Measurements from ENCODE around the gene STARD7. TPM values are rescaled to one million over a fixed set of nuclear protein-coding genes. Genes with fewer than 3 reads are reported as not detected.

Gene STARD7
- total RNA-seq, 4 donors from 2014 or later, result 69.4 to 92.4 (median 76.8) TPM

DNA sequence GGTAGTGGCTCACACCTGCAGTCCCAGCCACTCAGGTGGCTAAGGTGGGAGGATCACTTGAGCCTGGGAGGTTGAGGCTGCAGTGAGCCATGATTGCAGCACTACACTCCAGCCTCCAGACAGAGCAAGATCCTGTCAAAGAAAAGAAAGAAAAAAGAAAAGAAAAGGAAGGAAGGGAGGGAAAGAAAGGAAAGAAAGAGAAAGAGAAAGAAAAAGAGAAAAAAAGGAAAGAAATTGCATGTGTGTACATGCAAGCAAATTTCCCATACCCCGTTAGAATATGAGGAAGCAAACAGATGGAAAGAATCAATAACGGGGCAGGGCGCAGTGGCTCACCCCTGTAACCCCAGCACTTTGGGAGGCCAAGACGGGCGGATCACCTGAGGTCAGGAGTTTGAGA lies 39.3 kb upstream of the STARD7 start:
- 68% methylated on average over 5 of the region's 5 CpGs for WGBS
- no peaks in the 10 kb centered on the region for H3K9me3 ChIP-seq

DNA sequence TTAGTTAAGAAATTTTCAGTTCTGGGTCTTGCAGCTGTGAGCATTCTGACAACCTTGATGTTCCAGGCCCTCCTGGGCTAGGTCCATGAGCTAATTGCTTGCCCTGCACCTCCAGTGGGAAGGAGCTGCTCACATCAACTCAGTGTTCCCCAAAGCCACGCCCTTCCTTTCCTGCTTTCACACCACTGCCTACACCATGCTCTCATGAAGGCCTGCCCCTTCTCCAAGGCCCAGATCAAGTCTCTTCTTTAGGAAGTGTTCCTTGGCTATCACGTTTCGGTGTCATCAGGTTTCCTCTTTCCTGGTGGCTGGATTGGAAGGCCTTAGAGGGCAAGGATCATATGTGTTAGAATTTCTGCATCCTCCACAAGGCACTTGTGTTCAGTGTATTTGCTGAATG lies 38.4 kb upstream of the STARD7 start:
- Histone ChIP-seq H3K27me3 (no peaks in the 10 kb centered on the region), H3K36me3 (peaks cover 6% of the 10 kb centered on the region), H3K4me3 (no peak overlapping the region), H3K27ac (no peak overlapping the region), H3K9me3 (no peaks in the 10 kb centered on the region), H3K4me1 (peaks cover 34% of the 10 kb centered on the region)
- no peak for DNase-seq (ENCODE audit: low spot score in 2 of 2)
- TF ChIP-seq EP300 (IDR thresholded peaks at IDR 0.05), result no peak
- TF ChIP-seq POLR2AphosphoS5 (IDR thresholded peaks at IDR 0.05), result no peak
- no peak for TF ChIP-seq POLR2A (IDR thresholded peaks at IDR 0.05)
- TF ChIP-seq, protein P1, sequence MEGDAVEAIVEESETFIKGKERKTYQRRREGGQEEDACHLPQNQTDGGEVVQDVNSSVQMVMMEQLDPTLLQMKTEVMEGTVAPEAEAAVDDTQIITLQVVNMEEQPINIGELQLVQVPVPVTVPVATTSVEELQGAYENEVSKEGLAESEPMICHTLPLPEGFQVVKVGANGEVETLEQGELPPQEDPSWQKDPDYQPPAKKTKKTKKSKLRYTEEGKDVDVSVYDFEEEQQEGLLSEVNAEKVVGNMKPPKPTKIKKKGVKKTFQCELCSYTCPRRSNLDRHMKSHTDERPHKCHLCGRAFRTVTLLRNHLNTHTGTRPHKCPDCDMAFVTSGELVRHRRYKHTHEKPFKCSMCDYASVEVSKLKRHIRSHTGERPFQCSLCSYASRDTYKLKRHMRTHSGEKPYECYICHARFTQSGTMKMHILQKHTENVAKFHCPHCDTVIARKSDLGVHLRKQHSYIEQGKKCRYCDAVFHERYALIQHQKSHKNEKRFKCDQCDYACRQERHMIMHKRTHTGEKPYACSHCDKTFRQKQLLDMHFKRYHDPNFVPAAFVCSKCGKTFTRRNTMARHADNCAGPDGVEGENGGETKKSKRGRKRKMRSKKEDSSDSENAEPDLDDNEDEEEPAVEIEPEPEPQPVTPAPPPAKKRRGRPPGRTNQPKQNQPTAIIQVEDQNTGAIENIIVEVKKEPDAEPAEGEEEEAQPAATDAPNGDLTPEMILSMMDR (IDR thresholded peaks at IDR 0.05), result no peak
- WGBS, result 84% methylated on average over 3 of the region's 3 CpGs

More for the DNA sequence above, 39.3 kb upstream of the STARD7 start:
- H3K36me3 ChIP-seq, result peaks cover 15% of the 10 kb centered on the region
- no peak overlapping the region for H3K4me3 ChIP-seq
- TF ChIP-seq POLR2A (IDR thresholded peaks at IDR 0.05) (no peak), POLR2AphosphoS5 (IDR thresholded peaks at IDR 0.05) (no peak), EP300 (IDR thresholded peaks at IDR 0.05) (no peak)
- TF ChIP-seq, protein P1 (IDR thresholded peaks at IDR 0.05), result no peak
- no peaks in the 10 kb centered on the region for H3K27me3 ChIP-seq
- H3K27ac ChIP-seq, result no peak overlapping the region
- DNase-seq (ENCODE audit: low spot score in 2 of 2), result no peak
- H3K4me1 ChIP-seq, result peaks cover 30% of the 10 kb centered on the region

GRCh38 chr2:96245609-96246390 lies 37.2 kb upstream of the STARD7 start:
- WGBS, result 88% methylated on average over 7 of the region's 8 CpGs
- H3K27ac ChIP-seq, result no peak overlapping the region

DNA sequence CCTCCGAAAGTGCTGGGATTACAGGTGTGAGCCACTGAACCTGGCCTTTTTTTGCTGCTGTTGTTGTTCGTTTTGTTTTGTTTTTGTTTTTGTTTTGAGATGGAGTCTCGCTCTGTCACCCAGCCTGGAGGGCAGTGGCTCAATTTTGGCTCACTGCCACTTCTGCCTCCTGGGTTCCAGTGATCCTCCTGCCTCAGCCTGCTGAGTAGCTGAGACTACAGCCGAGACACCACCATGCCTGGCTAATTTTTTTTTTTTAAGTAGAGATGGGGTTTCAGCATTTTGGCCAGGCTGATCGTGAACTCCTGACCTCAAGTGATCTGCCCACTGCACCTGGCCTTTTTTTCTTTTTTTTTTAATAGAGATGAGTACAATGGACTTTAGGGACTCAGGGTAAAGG lies 35.2 kb upstream of the STARD7 start:
- no peaks in the 10 kb centered on the region for H3K27me3 ChIP-seq
- TF ChIP-seq EP300 (IDR thresholded peaks at IDR 0.05), result no peak
- TF ChIP-seq, protein P1 (IDR thresholded peaks at IDR 0.05), result no peak
- TF ChIP-seq POLR2A (IDR thresholded peaks at IDR 0.05), result no peak
- no peak for TF ChIP-seq POLR2AphosphoS5 (IDR thresholded peaks at IDR 0.05)
- no peak overlapping the region for H3K4me3 ChIP-seq
- no peak overlapping the region for H3K27ac ChIP-seq
- no peak for DNase-seq (ENCODE audit: low spot score in 2 of 2)
- H3K36me3 ChIP-seq, result no peaks in the 10 kb centered on the region
- H3K4me1 ChIP-seq, result peaks cover 35% of the 10 kb centered on the region
- no peaks in the 10 kb centered on the region for H3K9me3 ChIP-seq
- whole genome bisulfite sequencing, result 98% methylated on average over 5 of the region's 5 CpGs

More at GRCh38 chr2:96245609-96246390, 37.2 kb upstream of the STARD7 start:
- peak in 1 of 2 donors; percentile 81 for DNase-seq (ENCODE audit: low spot score in 2 of 2)
- Histone ChIP-seq H3K9me3 (no peaks in the 10 kb centered on the region), H3K4me3 (no peak overlapping the region), H3K4me1 (peaks cover 41% of the 10 kb centered on the region), H3K27me3 (no peaks in the 10 kb centered on the region), H3K36me3 (no peaks in the 10 kb centered on the region)
- TF ChIP-seq POLR2A (IDR thresholded peaks at IDR 0.05) (no peak), POLR2AphosphoS5 (IDR thresholded peaks at IDR 0.05) (no peak), EP300 (IDR thresholded peaks at IDR 0.05) (no peak)
- TF ChIP-seq, protein P1 (IDR thresholded peaks at IDR 0.05), result no peak

- no peaks in the 10 kb centered on the region for H3K9me3 ChIP-seq
- peak in 1 of 2 donors; percentile 24 for TF ChIP-seq POLR2A (IDR thresholded peaks at IDR 0.05)
- TF ChIP-seq EP300 (IDR thresholded peaks at IDR 0.05), result no peak
- TF ChIP-seq POLR2AphosphoS5 (IDR thresholded peaks at IDR 0.05), result peak in 1 of 3 donors; percentile 19
- TF ChIP-seq, protein P1 (IDR thresholded peaks at IDR 0.05), result no peak
- H3K27ac ChIP-seq, result peak overlapping the region; percentile 59
- no peaks in the 10 kb centered on the region for H3K27me3 ChIP-seq
- no peak overlapping the region for H3K4me3 ChIP-seq
- H3K4me1 ChIP-seq, result peaks cover 31% of the 10 kb centered on the region
- DNase-seq (ENCODE audit: low spot score in 2 of 2), result no peak
- WGBS, result 56% methylated on average over 5 of the region's 5 CpGs
- H3K36me3 ChIP-seq, result no peaks in the 10 kb centered on the region
Measured at GRCh38 chr2:96241900-96242611, 33.4 kb upstream of the STARD7 start.
